Loucy (cell line): ENCODE data around the gene FKBP4.

Experiments
- H2AFZ ChIP-seq: fragments of 200-600 bp; sonication (generic); 2 replicates; pipeline ENCODE4 v1.6.0; 2016; ENCODE audit warnings: antibody characterized with exemption, mild to moderate bottlenecking, low read length, moderate library complexity
- H3F3A ChIP-seq: fragments of 200-600 bp; 2 replicates; pipeline ENCODE4 v1.6.0; 2016; ENCODE audit warnings: antibody characterized with exemption, low read depth, mild to moderate bottlenecking
- H3K27me3 ChIP-seq: fragments of 200-600 bp; sonication (generic); 2 replicates; pipeline ENCODE4 v1.6.1; 2014; ENCODE audit warnings: low read length, mild to moderate bottlenecking; ENCODE audit not compliant: insufficient read depth, poor library complexity, severe bottlenecking
- H3K36me3 ChIP-seq: fragments of 200-600 bp; sonication (generic); 2 replicates; pipeline ENCODE4 v1.6.1; 2016; ENCODE audit warnings: low read length; ENCODE audit not compliant: insufficient read depth
- H3K4me1 ChIP-seq: fragments of 200-600 bp; sonication (generic); 2 replicates; pipeline ENCODE4 v1.5.1; 2014; ENCODE audit warnings: low read length, mild to moderate bottlenecking; ENCODE audit not compliant: insufficient read depth, poor library complexity, severe bottlenecking
- H3K4me2 ChIP-seq: fragments of 200-600 bp; sonication (generic); 2 replicates; pipeline ENCODE4 v1.6.0; 2014; ENCODE audit warnings: antibody characterized with exemption, low read length, low read depth, mild to moderate bottlenecking; ENCODE audit not compliant: poor library complexity, severe bottlenecking
- H3K4me3 ChIP-seq: fragments of 200-600 bp; sonication (generic); 2 replicates; pipeline ENCODE4 v1.5.1; 2014; ENCODE audit warnings: low read length, mild to moderate bottlenecking, mixed read lengths; ENCODE audit not compliant: poor library complexity, severe bottlenecking
- H3K79me2 ChIP-seq: fragments of 200-600 bp; sonication (generic); 2 replicates; pipeline ENCODE4 v1.6.1; 2014; ENCODE audit warnings: low read length; ENCODE audit not compliant: insufficient read depth
- H3K9ac ChIP-seq: fragments of 200-600 bp; sonication (generic); 2 replicates; pipeline ENCODE4 v1.6.0; 2014; ENCODE audit warnings: mild to moderate bottlenecking, low read depth, low read length, moderate library complexity; ENCODE audit not compliant: poor library complexity, severe bottlenecking
- H3K9me2 ChIP-seq: fragments of 200-600 bp; sonication (generic); replicated peaks from 2 replicates; pipeline ENCODE4 v1.6.1; 2016; ENCODE audit warnings: low read depth, low read length, mixed read lengths
- H3K9me3 ChIP-seq: fragments of 200-600 bp; sonication (generic); 2 replicates; pipeline ENCODE4 v1.6.1; 2014; ENCODE audit warnings: mild to moderate bottlenecking, antibody characterized with exemption, low read length, low read depth; ENCODE audit not compliant: insufficient read depth
- H4K20me1 ChIP-seq: fragments of 200-600 bp; sonication (generic); 2 replicates; pipeline ENCODE4 v1.6.0; 2014; ENCODE audit warnings: antibody characterized with exemption, low read length, mild to moderate bottlenecking; ENCODE audit not compliant: insufficient read depth, poor library complexity, severe bottlenecking
- CTCF ChIP-seq: fragments of 200-600 bp; sonication (generic); conservative IDR thresholded peaks from 2 replicates; pipeline ENCODE4 v1.5.1; 2014; ENCODE audit warnings: mild to moderate bottlenecking, antibody characterized with exemption, low read length
- EZH2phosphoT487 ChIP-seq: fragments of 200-600 bp; IDR thresholded peaks from 2 replicates; pipeline ENCODE4 v1.6.1; 2018; ENCODE audit warnings: antibody characterized with exemption, mild to moderate bottlenecking, moderate library complexity, borderline replicate concordance

Gene FKBP4

GRCh38 chr12:2819810-2820209 is 25.0 kb downstream of the FKBP4 start:
- TF ChIP-seq CTCF: no peak
- TF ChIP-seq EZH2phosphoT487: no peak
- no peaks in the 10 kb centered on the region for H3K4me1 ChIP-seq
- no peaks in the 10 kb centered on the region for H3K9me2 ChIP-seq
- H3K9me3 ChIP-seq: no peaks in the 10 kb centered on the region
- H2AFZ ChIP-seq: no peak overlapping the region
- no peak overlapping the region for H3K9ac ChIP-seq
- no peaks in the 10 kb centered on the region for H3K27me3 ChIP-seq
- H3K4me2 ChIP-seq: no peak overlapping the region
- no peak overlapping the region for H3K4me3 ChIP-seq
- peaks cover 13% of the 10 kb centered on the region; the same call in 1 of the 2 replicates for H3K36me3 ChIP-seq
- no peaks in the 10 kb centered on the region for H4K20me1 ChIP-seq
- H3F3A ChIP-seq: no peaks in the 10 kb centered on the region
- H3K79me2 ChIP-seq: peaks cover 5% of the 10 kb centered on the region; the same call in 1 of the 2 replicates

GRCh38 chr12:2820432-2820831 is 25.7 kb downstream of the FKBP4 start:
- Histone ChIP-seq H4K20me1 (no peaks in the 10 kb centered on the region), H3K9me3 (no peaks in the 10 kb centered on the region), H3K36me3 (peaks cover 13% of the 10 kb centered on the region; the same call in 1 of the 2 replicates), H3K9ac (no peak overlapping the region), H3K4me1 (no peaks in the 10 kb centered on the region), H3F3A (no peaks in the 10 kb centered on the region), H3K9me2 (no peaks in the 10 kb centered on the region), H3K27me3 (no peaks in the 10 kb centered on the region), H3K4me2 (no peak overlapping the region), H3K79me2 (no peaks in the 10 kb centered on the region), H3K4me3 (no peak overlapping the region), H2AFZ (no peak overlapping the region)
- TF ChIP-seq EZH2phosphoT487: no peak
- TF ChIP-seq CTCF: no peak

- no peaks in the 10 kb centered on the region for H3F3A ChIP-seq
- H3K27me3 ChIP-seq: no peaks in the 10 kb centered on the region
- no peaks in the 10 kb centered on the region for H3K9me2 ChIP-seq
- H3K79me2 ChIP-seq: no peaks in the 10 kb centered on the region
- no peak for TF ChIP-seq EZH2phosphoT487
- no peak for TF ChIP-seq CTCF
- no peaks in the 10 kb centered on the region for H3K4me1 ChIP-seq
- no peaks in the 10 kb centered on the region for H4K20me1 ChIP-seq
- no peak overlapping the region for H3K4me3 ChIP-seq
- no peaks in the 10 kb centered on the region for H3K9me3 ChIP-seq
- H3K4me2 ChIP-seq: no peak overlapping the region
- H3K9ac ChIP-seq: no peak overlapping the region
- peaks cover 9% of the 10 kb centered on the region; the same call in 1 of the 2 replicates for H3K36me3 ChIP-seq
- no peak overlapping the region for H2AFZ ChIP-seq
Measured at GRCh38 chr12:2823483-2823882, 28.7 kb downstream of the FKBP4 start.
